Sigmoid colon (tissue), 4 donors: Measurements from ENCODE around the gene HOXA11.

Experiments
- EP300 ChIP-seq, 4 donors: sonication (generic); formaldehyde crosslinking; IDR thresholded peaks; one replicate each; pipeline ENCODE4 v1.6.1; 2017; ENCODE audit warnings: antibody characterized with exemption in 4 of 4
- POLR2A ChIP-seq, 2 donors: fragments of 450-650 bp; IDR thresholded peaks; one replicate each; pipeline ENCODE4 v1.6.1; 2016; ENCODE audit warnings: antibody characterized with exemption in 2 of 2, mild to moderate bottlenecking in 2 of 2, moderate library complexity in 2 of 2
- TF ChIP-seq, protein P1 (sequence below), 4 experiments: fragments of 450-650 bp in 3 of 4; fragments of 200-600 bp in 1 of 4; IDR thresholded peaks; one replicate each; pipeline ENCODE4 v1.5.1; 2016 to 2019; ENCODE audit warnings: antibody characterized with exemption in 4 of 4, mild to moderate bottlenecking in 3 of 4, moderate library complexity in 2 of 4

DNA sequence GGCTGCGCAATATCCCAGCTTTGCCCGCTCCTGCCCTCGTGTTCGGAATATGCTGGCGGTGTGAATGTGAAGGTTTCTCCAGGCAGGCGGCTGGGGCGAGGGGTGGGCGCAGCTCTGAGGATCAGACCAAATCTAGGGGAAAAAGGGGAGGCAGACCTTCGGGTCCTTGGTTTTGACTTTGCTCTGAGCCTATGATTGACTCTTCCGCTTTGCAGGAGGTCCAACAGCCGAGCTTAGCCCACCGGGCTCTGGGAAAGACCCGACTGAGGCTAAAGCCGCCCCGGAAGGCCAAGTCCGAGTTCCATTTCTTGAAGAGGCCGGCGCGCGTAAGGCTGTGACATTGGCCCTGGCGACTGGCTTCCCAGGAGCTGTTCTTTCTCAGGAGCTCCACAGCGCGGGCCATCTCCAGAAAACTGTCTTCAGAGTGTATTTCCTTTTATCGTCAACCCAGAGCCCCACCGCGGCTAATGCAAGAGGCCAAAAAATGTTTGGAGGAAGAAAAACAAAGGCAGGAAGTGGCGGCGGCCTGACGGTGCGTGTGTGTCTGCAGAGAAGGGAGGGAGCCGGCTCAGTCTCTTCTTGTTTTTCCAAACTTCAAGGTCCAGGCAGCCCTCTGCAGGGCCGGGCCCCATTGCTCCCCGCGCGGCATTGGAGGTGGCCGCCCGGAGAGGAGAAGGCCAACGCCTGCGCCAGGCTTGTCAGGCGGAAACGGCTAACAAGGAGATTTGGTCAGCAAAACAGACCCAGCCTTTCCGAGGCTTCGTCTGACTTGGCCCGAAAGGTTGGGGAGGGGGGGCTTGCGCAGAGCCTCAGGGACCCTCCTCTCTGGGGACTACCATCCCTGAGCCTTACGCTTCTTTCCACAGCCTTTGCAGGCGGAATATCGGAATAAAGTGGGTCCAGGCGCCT, 3.6 kb upstream of the HOXA11 start:
- TF ChIP-seq, protein P1, sequence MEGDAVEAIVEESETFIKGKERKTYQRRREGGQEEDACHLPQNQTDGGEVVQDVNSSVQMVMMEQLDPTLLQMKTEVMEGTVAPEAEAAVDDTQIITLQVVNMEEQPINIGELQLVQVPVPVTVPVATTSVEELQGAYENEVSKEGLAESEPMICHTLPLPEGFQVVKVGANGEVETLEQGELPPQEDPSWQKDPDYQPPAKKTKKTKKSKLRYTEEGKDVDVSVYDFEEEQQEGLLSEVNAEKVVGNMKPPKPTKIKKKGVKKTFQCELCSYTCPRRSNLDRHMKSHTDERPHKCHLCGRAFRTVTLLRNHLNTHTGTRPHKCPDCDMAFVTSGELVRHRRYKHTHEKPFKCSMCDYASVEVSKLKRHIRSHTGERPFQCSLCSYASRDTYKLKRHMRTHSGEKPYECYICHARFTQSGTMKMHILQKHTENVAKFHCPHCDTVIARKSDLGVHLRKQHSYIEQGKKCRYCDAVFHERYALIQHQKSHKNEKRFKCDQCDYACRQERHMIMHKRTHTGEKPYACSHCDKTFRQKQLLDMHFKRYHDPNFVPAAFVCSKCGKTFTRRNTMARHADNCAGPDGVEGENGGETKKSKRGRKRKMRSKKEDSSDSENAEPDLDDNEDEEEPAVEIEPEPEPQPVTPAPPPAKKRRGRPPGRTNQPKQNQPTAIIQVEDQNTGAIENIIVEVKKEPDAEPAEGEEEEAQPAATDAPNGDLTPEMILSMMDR (IDR thresholded peaks at IDR 0.05) = no peak
- TF ChIP-seq POLR2A (IDR thresholded peaks at IDR 0.05) = no peak
- no peak for TF ChIP-seq EP300 (IDR thresholded peaks at IDR 0.05)
